ENCODE measurements around the gene DAB1. TPM values are rescaled to one million over a fixed set of nuclear protein-coding genes. Genes with fewer than 3 reads are reported as not detected.

The DAB1 gene
- total and polyA plus RNA-seq, 10 of the 15 experiments (the other 5 are each of a cell fraction or from before 2014, with no cell fraction given) = 0.02 to 0.10 (median 0.03) TPM; not detected in 5

GRCh38 chr1:57467830-57468229 lies 44.0 kb upstream of the DAB1 start:
- ATAC-seq (no peak), FAIRE-seq (no peak), DNase-seq (ENCODE audit: low read depth, low spot score) (no peak)
- POLR2A ChIA-PET = no interaction called here
- Histone ChIP-seq H3K79me2 (ENCODE audit: control insufficient read depth, insufficient read depth, low read length) (no peaks in the 10 kb centered on the region), H3K4me2 (ENCODE audit: control insufficient read depth, insufficient read depth) (no peak overlapping the region), H3K4me3 (no peak overlapping the region), H3K27ac (ENCODE audit: control insufficient read depth, insufficient read depth) (no peak overlapping the region), H3K9ac (ENCODE audit: control insufficient read depth, insufficient read depth, low read length) (no peak overlapping the region), H3K4me1 (ENCODE audit: control insufficient read depth, insufficient read depth, low read length) (no peaks in the 10 kb centered on the region), H3K9me3 (replicated peaks; ENCODE audit: control insufficient read depth, insufficient read depth, low read length) (no peaks in the 10 kb centered on the region), H3K27me3 (replicated peaks in 1 of 2; ENCODE audit: control insufficient read depth in 2 of 2, insufficient read depth in 2 of 2, low read length in 1 of 2) (no peaks in the 10 kb centered on the region), H3K36me3 (ENCODE audit: control insufficient read depth in 2 of 2, insufficient read depth in 2 of 2, low read length in 1 of 2) (no peaks in the 10 kb centered on the region), H2AFZ (ENCODE audit: control insufficient read depth, low read depth, low read length) (no peak overlapping the region), H4K20me1 (ENCODE audit: control insufficient read depth, insufficient read depth) (no peaks in the 10 kb centered on the region)
- in situ Hi-C loops (cut with MboI) = no loop called here
- TF ChIP-seq POU2F2 (IDR thresholded peaks at IDR 0.05; ENCODE audit: borderline replicate concordance, low read depth, low read length) = no peak
- TF ChIP-seq SMAD5 (IDR thresholded peaks at IDR 0.05; ENCODE audit: low read depth) = no peak
- TF ChIP-seq JUNB (IDR thresholded peaks at IDR 0.05) = no peak
- no peak for TF ChIP-seq HDGF (IDR thresholded peaks at IDR 0.05)
- no peak for TF ChIP-seq RAD21 (IDR thresholded peaks at IDR 0.05; ENCODE audit: insufficient read depth, low read depth, low read length)
- no peak for TF ChIP-seq SPI1 (IDR thresholded peaks at IDR 0.05; ENCODE audit: borderline replicate concordance, insufficient read depth, low read depth, low read length)
- no peak for TF ChIP-seq NR2F1 (conservative IDR thresholded peaks at IDR 0.05)
- TF ChIP-seq PRDM15 (CRISPR knock-in tag; IDR thresholded peaks at IDR 0.05) = no peak
- no peak for TF ChIP-seq TCF7 (IDR thresholded peaks at IDR 0.05; ENCODE audit: borderline replicate concordance)
- no peak for TF ChIP-seq JUND (IDR thresholded peaks at IDR 0.05; ENCODE audit: low read depth, low read length)
- no peak for TF ChIP-seq SIN3A (IDR thresholded peaks at IDR 0.05; ENCODE audit: low read depth, low read length)
- TF ChIP-seq GATAD2B (conservative IDR thresholded peaks at IDR 0.05; ENCODE audit: low read depth) = no peak
- no peak for TF ChIP-seq BACH1 (IDR thresholded peaks at IDR 0.05; ENCODE audit: borderline replicate concordance)
- TF ChIP-seq CBFB (IDR thresholded peaks at IDR 0.05; ENCODE audit: low read depth) = no peak
- TF ChIP-seq USF2 (IDR thresholded peaks at IDR 0.05; ENCODE audit: borderline replicate concordance, low read depth, low read length) = no peak
- no peak for TF ChIP-seq FOXK2 (IDR thresholded peaks at IDR 0.05)
- no peak for TF ChIP-seq CHD4 (IDR thresholded peaks at IDR 0.05)
- no peak for TF ChIP-seq RELB (IDR thresholded peaks at IDR 0.05; ENCODE audit: low read depth)
- WGBS (ENCODE audit: insufficient coverage, insufficient replicate concordance, low lambda C conversion rate, missing lambda C conversion rate) = 0% methylated on average over 1 of the region's 1 CpG
- SMC1A ChIA-PET (ENCODE audit: uncharacterized antibody, unreplicated experiment) = interaction anchor here (1.5 kb wide), 1 partner anchor 15 kb away, joined by 3 read pairs; no protein-coding TSS in a partner anchor
- BruUV-seq (replicated peaks) = no TSS peak
- CTCF ChIA-PET = no interaction called here
- intact Hi-C loops (cut with micrococcal nuclease; ENCODE audit: unreplicated experiment) = no loop called here
- RAD21 ChIA-PET (ENCODE audit: unreplicated experiment) = no interaction called here
